Mucosa of stomach (tissue), 1 donor: Measurements from ENCODE around the gene MYRIP.

Experiments used
- H3K27me3 ChIP-seq: one replicate; pipeline ENCODE4 v1.7.0; 2013; ENCODE audit warnings: mild to moderate bottlenecking, low read length; ENCODE audit not compliant: control insufficient read depth, insufficient read depth
- H3K36me3 ChIP-seq: one replicate; pipeline ENCODE4 v1.7.0; 2013; ENCODE audit warnings: low read length; ENCODE audit not compliant: control insufficient read depth, insufficient read depth
- H3K4me1 ChIP-seq: one replicate; pipeline ENCODE4 v1.7.0; 2013; ENCODE audit warnings: mild to moderate bottlenecking, low read length; ENCODE audit not compliant: control insufficient read depth, insufficient read depth
- H3K4me3 ChIP-seq: one replicate; pipeline ENCODE4 v1.7.0; 2013; ENCODE audit warnings: low read length
- H3K9ac ChIP-seq: one replicate; pipeline ENCODE4 v1.7.0; 2013; ENCODE audit warnings: mild to moderate bottlenecking, low read length, moderate library complexity
- H3K9me3 ChIP-seq: one replicate; pipeline ENCODE4 v1.7.0; 2013; ENCODE audit warnings: mild to moderate bottlenecking, low read length, moderate library complexity; ENCODE audit not compliant: control insufficient read depth
- donor health status: Pancreatic carcinoma.

Gene MYRIP

DNA sequence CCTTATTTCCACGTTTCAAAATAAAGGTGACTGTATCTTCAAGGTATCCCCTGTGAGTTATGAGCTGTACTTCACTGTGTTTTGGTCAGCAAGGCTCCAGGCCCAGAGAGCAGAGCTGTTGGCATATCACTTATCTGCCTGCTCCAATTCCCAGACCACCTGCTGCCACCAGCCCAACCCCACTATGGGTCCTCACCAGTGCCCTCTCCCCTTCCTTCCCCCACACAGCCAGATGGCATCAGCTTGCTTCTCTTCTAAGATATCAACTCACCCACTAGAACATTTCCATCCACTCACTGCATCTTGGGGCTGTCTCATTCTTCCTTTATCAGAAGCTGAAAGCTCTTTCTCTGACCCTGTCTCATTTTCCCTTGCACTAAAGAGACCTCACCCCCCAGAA lies 363.2 kb downstream of the MYRIP start:
- no peaks in the 10 kb centered on the region for H3K27me3 ChIP-seq
- H3K36me3 ChIP-seq, result no peaks in the 10 kb centered on the region
- H3K4me1 ChIP-seq, result peaks cover 8% of the 10 kb centered on the region
- H3K4me3 ChIP-seq, result no peak overlapping the region
- H3K9ac ChIP-seq, result no peak overlapping the region
- H3K9me3 ChIP-seq, result no peaks in the 10 kb centered on the region

DNA sequence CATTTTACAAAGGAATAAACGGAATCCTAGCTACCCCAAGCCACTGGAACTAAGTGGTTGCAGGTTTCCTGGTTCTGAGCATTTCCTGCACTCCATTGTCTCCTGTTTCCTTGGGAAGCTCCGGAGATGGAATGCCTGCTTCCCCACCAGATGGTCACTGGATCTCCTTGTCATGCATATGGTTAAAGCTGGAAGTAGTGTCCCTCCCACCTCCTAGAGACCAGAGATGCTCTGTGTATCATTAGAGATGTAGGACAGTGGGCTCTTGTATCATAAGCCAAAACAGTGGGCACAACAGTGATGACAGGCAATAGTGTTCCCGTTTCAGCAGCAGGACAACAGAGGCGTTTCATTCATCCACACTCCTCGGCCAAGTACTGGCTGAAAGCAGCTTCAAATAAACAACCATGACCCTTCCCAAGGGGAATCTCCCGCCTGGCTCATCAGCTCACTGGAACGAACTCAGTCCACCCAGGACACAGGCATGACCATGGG lies 363.9 kb downstream of the MYRIP start:
- Histone ChIP-seq H3K36me3 (no peaks in the 10 kb centered on the region), H3K9ac (no peak overlapping the region), H3K4me3 (no peak overlapping the region), H3K27me3 (no peaks in the 10 kb centered on the region), H3K9me3 (no peaks in the 10 kb centered on the region), H3K4me1 (peaks cover under 1% of the 10 kb centered on the region)

DNA sequence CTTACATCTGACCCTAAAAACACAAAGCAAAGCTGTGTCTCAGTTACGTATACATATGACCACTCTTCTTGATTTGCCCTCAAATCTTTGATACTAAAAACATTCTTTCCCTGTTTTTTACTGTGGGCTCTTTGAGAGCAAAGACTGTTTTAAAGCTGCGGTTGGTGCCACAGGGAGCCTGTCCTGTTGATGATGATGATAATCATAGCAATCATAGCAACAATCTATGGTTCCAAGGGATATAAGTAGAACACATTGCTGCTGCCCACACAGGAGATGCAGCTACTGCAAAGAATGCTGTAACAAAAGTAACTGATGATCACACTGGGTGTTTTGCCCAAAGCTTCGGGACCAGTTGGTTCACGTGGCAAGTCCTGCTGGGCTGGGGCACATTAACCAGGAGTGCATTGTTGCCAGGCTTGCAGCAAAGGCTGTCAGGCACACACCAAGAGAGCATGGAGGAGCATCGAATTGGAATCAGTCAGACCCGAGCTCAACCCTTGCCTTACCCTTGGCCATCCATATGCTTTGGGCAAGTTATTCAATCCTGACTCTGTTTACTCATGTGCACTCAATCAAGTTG lies 368.7 kb downstream of the MYRIP start:
- H3K36me3 ChIP-seq, result no peaks in the 10 kb centered on the region
- H3K4me3 ChIP-seq, result no peak overlapping the region
- no peaks in the 10 kb centered on the region for H3K27me3 ChIP-seq
- no peaks in the 10 kb centered on the region for H3K4me1 ChIP-seq
- H3K9me3 ChIP-seq, result no peaks in the 10 kb centered on the region
- H3K9ac ChIP-seq, result no peak overlapping the region

DNA sequence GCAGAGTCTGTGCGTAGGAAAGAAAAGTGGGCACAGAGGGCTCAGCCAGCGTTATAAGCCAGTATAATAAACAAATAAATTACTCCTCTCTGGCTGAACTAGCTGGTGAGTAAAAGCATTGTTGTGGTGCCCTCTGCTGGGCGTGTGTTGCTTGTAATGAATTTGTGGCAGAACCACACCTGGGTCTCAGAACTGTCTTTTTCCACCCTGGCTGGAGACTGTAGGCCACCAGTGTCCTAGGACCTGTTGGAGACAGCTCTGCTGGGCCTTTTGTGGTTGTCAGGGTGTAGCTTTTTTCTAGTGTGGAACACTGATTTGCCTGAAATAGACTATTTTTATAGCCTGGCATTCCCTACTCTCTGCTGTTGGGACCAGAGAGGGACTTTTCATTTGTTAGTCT lies 369.6 kb downstream of the MYRIP start:
- Histone ChIP-seq H3K4me3 (no peak overlapping the region), H3K4me1 (no peaks in the 10 kb centered on the region), H3K9me3 (no peaks in the 10 kb centered on the region), H3K27me3 (no peaks in the 10 kb centered on the region), H3K36me3 (no peaks in the 10 kb centered on the region), H3K9ac (no peak overlapping the region)

DNA sequence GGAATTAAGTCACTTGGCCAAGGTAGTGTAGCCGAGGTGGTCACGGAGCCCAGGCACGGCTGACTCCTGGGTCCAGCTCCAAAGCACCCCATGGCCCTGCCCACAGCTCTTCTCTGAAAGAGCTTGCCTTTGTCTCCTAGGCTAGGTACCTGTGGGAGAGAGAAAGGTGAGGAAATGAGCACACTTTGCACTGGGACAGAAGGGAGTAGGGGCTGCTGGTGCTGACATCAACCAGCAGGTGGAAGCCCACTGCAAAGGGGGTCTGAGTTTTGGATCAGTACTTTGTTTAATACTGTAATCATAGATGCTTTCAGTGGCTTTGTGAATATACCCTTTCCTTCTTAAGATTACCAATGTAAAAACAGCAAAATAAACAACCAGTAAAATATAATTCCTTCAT lies 371.8 kb downstream of the MYRIP start:
- H3K4me3 ChIP-seq, result no peak overlapping the region
- no peak overlapping the region for H3K9ac ChIP-seq
- H3K4me1 ChIP-seq, result peaks cover 1% of the 10 kb centered on the region
- no peaks in the 10 kb centered on the region for H3K9me3 ChIP-seq
- H3K27me3 ChIP-seq, result no peaks in the 10 kb centered on the region
- no peaks in the 10 kb centered on the region for H3K36me3 ChIP-seq

DNA sequence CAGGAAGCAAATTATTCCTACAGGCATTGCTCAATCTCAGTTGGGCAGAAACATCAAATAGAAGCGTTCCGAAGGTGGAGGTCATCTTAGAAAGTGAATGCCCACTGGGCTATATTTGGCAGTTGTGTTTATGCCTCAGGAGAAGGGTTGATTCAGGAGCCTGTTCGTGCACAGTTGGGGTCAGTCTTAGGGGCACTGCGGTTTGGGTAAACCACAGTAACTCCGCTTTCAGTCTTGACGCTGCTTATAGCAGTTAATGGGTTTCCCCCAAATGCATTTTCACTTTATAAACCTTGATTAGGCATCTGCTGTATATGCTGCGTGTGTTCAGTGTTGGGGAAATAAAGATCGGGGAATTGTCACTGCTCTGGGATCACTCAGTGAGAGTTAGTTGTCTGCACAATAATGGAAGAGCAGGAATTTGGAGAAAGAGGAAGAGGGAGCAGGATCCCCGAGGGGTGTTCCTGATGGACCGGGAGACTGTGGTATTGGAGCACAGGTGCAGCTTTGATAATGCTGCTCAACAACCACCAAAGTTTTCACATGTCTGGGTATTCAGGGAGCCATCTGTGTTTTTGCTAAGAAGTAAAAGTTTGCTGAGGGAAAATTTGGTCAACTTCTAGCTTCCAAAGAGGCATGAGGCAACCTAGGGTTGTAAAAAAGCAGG lies 375.8 kb downstream of the MYRIP start:
- Histone ChIP-seq H3K9ac (no peak overlapping the region), H3K4me1 (peaks cover 7% of the 10 kb centered on the region), H3K27me3 (no peaks in the 10 kb centered on the region), H3K4me3 (no peak overlapping the region), H3K36me3 (no peaks in the 10 kb centered on the region), H3K9me3 (no peaks in the 10 kb centered on the region)

DNA sequence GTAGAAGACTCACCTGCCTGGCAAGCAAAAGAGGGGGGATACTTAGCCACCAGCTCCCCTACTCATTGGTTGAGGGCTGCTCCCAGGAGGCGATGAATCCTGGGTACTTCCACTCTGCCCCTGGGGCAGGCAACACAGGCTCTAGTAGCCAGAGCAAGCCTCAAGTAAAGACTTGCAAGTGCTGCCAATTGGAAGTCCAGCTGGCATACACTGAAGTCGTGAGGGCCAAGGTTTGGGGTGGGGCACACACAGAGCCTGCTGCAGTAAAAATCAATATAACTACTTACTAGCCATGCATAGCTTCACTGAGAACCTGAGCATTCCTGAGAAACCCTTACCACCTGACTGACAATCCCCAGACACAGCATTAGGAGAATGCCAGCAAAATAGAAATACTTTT lies 377.1 kb downstream of the MYRIP start:
- H3K9ac ChIP-seq, result no peak overlapping the region
- no peak overlapping the region for H3K4me3 ChIP-seq
- no peaks in the 10 kb centered on the region for H3K27me3 ChIP-seq
- no peaks in the 10 kb centered on the region for H3K36me3 ChIP-seq
- H3K4me1 ChIP-seq, result peaks cover 7% of the 10 kb centered on the region
- H3K9me3 ChIP-seq, result no peaks in the 10 kb centered on the region

DNA sequence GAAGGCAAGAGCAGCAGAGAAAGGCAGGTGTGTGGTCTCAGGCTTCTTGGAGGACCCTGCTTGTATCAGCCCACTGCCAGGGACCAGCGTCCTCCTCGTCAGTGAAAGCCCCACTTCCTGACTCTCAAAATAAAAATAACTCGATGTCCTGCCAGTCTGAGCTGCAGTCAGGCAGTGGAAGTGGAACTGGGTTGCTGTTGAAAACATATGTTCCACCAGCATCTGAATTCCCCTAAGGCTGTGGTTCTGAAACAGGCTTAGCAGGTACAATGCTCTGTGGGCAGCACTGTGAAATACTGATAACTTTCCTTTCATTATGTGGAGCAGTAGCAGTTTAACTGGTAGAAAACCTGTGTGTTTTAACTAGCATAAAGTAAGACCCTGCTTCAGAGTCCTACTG lies 378.5 kb downstream of the MYRIP start:
- Histone ChIP-seq H3K9ac (no peak overlapping the region), H3K27me3 (no peaks in the 10 kb centered on the region), H3K9me3 (no peaks in the 10 kb centered on the region), H3K4me1 (peaks cover 7% of the 10 kb centered on the region), H3K4me3 (no peak overlapping the region), H3K36me3 (no peaks in the 10 kb centered on the region)

DNA sequence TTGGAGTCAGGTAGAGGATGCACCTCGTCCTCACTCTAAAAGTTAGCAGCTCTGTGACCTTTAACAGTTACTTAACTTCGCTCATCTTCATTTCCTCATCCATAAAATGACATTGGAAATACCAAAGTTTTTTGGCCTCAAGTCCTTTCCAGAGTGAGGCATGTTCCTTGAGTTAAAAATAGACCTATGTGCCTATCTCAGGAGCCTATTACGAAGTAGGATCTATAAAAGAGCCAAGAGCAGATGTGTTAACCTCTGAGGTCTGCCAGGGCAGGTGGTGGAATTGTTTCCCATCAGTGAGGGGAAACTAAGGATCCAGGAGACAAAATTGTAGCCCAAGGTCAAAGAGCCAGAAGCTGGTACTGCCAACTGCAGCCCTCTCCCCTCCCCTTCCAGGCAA lies 379.7 kb downstream of the MYRIP start:
- no peaks in the 10 kb centered on the region for H3K27me3 ChIP-seq

DNA sequence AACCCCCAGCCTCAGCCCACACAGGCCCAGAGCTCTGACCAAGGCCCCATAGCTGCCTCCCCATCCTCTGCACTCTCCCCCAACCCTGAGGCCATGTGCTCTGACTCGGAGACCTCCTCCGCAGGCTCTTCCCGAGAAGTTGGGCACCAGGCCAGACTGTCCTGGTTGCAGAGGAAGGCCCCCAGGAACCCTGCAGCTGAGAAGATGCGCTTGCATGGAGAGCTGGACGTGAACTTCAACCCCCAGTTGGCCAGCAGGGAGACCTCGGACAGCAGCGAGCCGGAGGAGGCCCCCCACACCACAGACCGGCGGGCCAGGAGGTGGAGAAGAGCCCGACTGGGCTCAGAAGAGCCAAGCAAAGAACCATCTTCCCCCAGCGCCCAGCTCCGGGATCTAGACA lies 380.6 kb downstream of the MYRIP start:
- Histone ChIP-seq H3K27me3 (no peaks in the 10 kb centered on the region), H3K9me3 (no peaks in the 10 kb centered on the region), H3K9ac (no peak overlapping the region), H3K4me3 (no peak overlapping the region), H3K36me3 (no peaks in the 10 kb centered on the region), H3K4me1 (peaks cover 7% of the 10 kb centered on the region)

More for the DNA sequence above, 379.7 kb downstream of the MYRIP start:
- no peaks in the 10 kb centered on the region for H3K36me3 ChIP-seq
- no peak overlapping the region for H3K4me3 ChIP-seq
- H3K9me3 ChIP-seq, result no peaks in the 10 kb centered on the region
- H3K4me1 ChIP-seq, result peaks cover 7% of the 10 kb centered on the region
- H3K9ac ChIP-seq, result no peak overlapping the region

DNA sequence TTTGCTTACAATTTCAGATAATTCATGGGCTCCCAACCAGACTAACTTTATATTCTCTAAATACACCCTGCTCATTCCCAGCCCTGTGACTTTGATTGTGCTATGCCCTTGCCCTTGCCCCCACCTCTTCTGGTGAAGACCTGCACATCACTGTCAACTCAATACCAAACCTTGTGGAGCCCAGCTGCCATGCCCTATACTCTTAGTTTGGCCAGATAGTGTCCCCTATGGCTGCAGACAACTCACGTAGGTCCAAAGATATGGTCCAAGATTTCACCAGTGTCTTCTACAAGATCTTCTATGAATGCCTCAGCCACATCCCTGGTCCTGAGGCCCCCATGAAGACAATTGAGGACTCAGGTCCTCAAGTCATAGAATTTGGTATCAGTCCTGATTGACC lies 381.8 kb downstream of the MYRIP start:
- no peaks in the 10 kb centered on the region for H3K36me3 ChIP-seq
- no peak overlapping the region for H3K9ac ChIP-seq
- no peaks in the 10 kb centered on the region for H3K9me3 ChIP-seq
- peaks cover 4% of the 10 kb centered on the region for H3K4me1 ChIP-seq
- H3K27me3 ChIP-seq, result no peaks in the 10 kb centered on the region
- H3K4me3 ChIP-seq, result no peak overlapping the region

DNA sequence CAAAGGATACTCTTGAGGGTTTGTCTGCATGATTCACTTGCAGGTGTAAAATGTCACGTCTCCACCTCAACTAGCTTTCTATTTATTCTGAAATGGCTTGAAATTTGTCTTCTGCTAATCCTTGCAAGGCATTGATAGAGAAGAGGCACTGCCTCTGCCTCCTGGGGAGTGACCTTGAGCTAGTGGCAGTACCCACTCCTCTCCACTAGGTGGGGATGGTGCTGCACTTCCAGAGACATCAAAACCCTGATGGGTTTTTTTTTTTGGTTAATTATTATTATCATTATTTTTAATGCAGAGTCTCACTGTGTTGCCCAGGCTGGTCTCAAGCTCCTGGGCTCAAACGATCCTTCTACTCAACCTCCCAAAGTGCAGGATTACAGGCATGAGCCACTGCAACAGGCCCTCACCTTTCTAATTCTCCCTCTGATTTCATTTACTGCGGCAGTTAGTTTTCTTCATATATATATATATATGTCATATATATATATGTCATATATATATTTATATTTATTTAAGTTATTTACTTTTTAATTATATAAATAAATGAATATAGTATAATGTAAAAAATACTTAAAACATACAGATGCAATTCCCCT lies 382.5 kb downstream of the MYRIP start:
- no peaks in the 10 kb centered on the region for H3K4me1 ChIP-seq
- no peak overlapping the region for H3K9ac ChIP-seq
- no peak overlapping the region for H3K4me3 ChIP-seq
- no peaks in the 10 kb centered on the region for H3K36me3 ChIP-seq
- no peaks in the 10 kb centered on the region for H3K27me3 ChIP-seq
- H3K9me3 ChIP-seq, result no peaks in the 10 kb centered on the region
